ENCODE results near the gene TRIML2. TPM values are rescaled to one million over a fixed set of nuclear protein-coding genes. Genes with fewer than 3 reads are reported as not detected.

The TRIML2 gene
- total and polyA plus RNA-seq, 9 of the 15 experiments (the other 6 are each of a cell fraction or from before 2014, with no cell fraction given) = 0.03 to 0.16 TPM; not detected in 7

DNA sequence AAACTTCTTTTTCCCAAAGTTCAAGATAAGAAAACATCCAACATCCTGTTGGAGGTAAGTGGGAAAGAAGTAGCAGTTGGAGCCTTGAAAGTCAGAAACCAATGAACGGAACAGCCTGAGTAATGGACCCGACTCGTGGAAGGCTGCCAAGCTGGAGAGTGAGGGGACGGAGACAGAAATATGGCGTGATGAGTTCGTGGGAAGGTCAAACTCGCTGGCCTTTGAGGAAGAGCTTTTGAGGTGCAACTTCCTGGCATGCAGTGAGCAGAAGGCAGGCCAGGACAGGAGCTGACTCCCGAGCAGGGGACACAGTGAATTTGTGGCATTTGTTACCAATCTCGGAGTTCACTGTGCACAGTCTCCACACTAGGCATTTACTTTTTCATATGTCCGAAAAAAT lies 28.8 kb upstream of the TRIML2 start:
- H3K27ac ChIP-seq (ENCODE audit: extremely low read depth, low read depth, low read length) = no peak overlapping the region
- no peak for ATAC-seq
- ChIA-PET POLR2A (no interaction called here), CTCF (ENCODE audit: low intra/inter-chr PET ratio) (no interaction called here)
- H3K9me3 ChIP-seq (replicated peaks; ENCODE audit: control insufficient read depth, insufficient read depth, low read depth, low read length) = no peaks in the 10 kb centered on the region
- BruUV-seq (replicated peaks) = no TSS peak
- H3K9me1 ChIP-seq (ENCODE audit: control insufficient read depth, insufficient read depth, low read length) = no peaks in the 10 kb centered on the region
- H3K4me1 ChIP-seq (replicated peaks in 1 of 2; ENCODE audit: control insufficient read depth in 2 of 2, insufficient read depth in 2 of 2, low read length in 2 of 2) = no peaks in the 10 kb centered on the region
- FAIRE-seq = no peak
- H3K4me2 ChIP-seq (ENCODE audit: insufficient read depth, low read length) = no peak overlapping the region
- no peaks in the 10 kb centered on the region for H3K79me2 ChIP-seq (ENCODE audit: control insufficient read depth, insufficient read depth, low read length)
- no peak for DNase-seq (ENCODE audit: extremely low read depth in 1 of 4, low spot score in 3 of 4)
- no peak overlapping the region for H2AFZ ChIP-seq (ENCODE audit: low read depth, low read length)
- H3K36me3 ChIP-seq (ENCODE audit: control insufficient read depth, insufficient read depth, low read length) = no peaks in the 10 kb centered on the region
- no peaks in the 10 kb centered on the region for H3K27me3 ChIP-seq (ENCODE audit: control insufficient read depth in 2 of 2, insufficient read depth in 2 of 2, low read length in 2 of 2)
- intact Hi-C loops (cut with micrococcal nuclease) (no loop called here), in situ Hi-C loops (cut with MboI) (no loop called here)
- no peaks in the 10 kb centered on the region for H4K20me1 ChIP-seq (replicated peaks; ENCODE audit: control insufficient read depth, insufficient read depth, low read length)
- TF ChIP-seq COPS2 (conservative IDR thresholded peaks at IDR 0.05) = no peak
- TF ChIP-seq ZC3H11A (IDR thresholded peaks at IDR 0.05; ENCODE audit: low read depth, low read length) = no peak
- no peak for TF ChIP-seq ZNF354B (CRISPR knock-in tag; IDR thresholded peaks at IDR 0.05)
- TF ChIP-seq MTF1 (CRISPR knock-in tag; IDR thresholded peaks at IDR 0.05; ENCODE audit: borderline replicate concordance) = no peak
- no peak for TF ChIP-seq CHD4 (IDR thresholded peaks at IDR 0.05; ENCODE audit: insufficient read depth, insufficient replicate concordance, low read depth, low read length, poor library complexity, severe bottlenecking)
- no peak for TF ChIP-seq ATF7 (IDR thresholded peaks at IDR 0.05)
- TF ChIP-seq RBM17 (IDR thresholded peaks at IDR 0.05; ENCODE audit: borderline replicate concordance, low read depth, low read length) = no peak
- TF ChIP-seq ZNF511 (CRISPR knock-in tag; IDR thresholded peaks at IDR 0.05) = no peak
- TF ChIP-seq ZNF561 (CRISPR knock-in tag; conservative IDR thresholded peaks at IDR 0.05) = no peak
- TF ChIP-seq KDM4B (IDR thresholded peaks at IDR 0.05; ENCODE audit: borderline replicate concordance in 2 of 2, low read depth in 1 of 2) = no peak
- no peak for TF ChIP-seq ZZZ3 (IDR thresholded peaks at IDR 0.05)
- no peak for TF ChIP-seq FOXM1 (IDR thresholded peaks at IDR 0.05; ENCODE audit: low read depth)
- no peak for TF ChIP-seq FOXM1 (CRISPR knock-in tag; IDR thresholded peaks at IDR 0.05; ENCODE audit: low read depth)
- TF ChIP-seq, protein P1, sequence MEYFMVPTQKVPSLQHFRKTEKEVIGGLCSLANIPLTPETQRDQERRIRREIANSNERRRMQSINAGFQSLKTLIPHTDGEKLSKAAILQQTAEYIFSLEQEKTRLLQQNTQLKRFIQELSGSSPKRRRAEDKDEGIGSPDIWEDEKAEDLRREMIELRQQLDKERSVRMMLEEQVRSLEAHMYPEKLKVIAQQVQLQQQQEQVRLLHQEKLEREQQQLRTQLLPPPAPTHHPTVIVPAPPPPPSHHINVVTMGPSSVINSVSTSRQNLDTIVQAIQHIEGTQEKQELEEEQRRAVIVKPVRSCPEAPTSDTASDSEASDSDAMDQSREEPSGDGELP (CRISPR knock-in tag; IDR thresholded peaks at IDR 0.05; ENCODE audit: borderline replicate concordance) = no peak
- no peak for TF ChIP-seq BRD9 (IDR thresholded peaks at IDR 0.05; ENCODE audit: low read depth, partially characterized antibody)
- no peak for TF ChIP-seq RAD21 (CRISPR knock-in tag; conservative IDR thresholded peaks at IDR 0.05 in 1 of 2, IDR thresholded peaks at IDR 0.05 in 1 of 2)
- no peak for TF ChIP-seq SMARCB1 (IDR thresholded peaks at IDR 0.05; ENCODE audit: insufficient read length, low read depth)
- TF ChIP-seq SFPQ (IDR thresholded peaks at IDR 0.05; ENCODE audit: low read depth, low read length) = no peak
- no peak overlapping the region for H3K4me3 ChIP-seq
- H3K9ac ChIP-seq (ENCODE audit: insufficient read depth in 1 of 2, low read depth in 2 of 2, low read length in 2 of 2) = no peak overlapping the region
- 2% methylated on average over 9 of the region's 10 CpGs for WGBS (ENCODE audit: insufficient coverage, low coverage, missing lambda C conversion rate)
